Omental fat pad (tissue), 4 donors: Measurements from ENCODE around the gene SNRPA. TPM values are rescaled to one million over a fixed set of nuclear protein-coding genes. Genes with fewer than 3 reads are reported as not detected.

Experiments used
- ATAC-seq: fragments of 150-250 bp; one replicate; pipeline ENCODE4 v1.9.1; 2016; ENCODE audit warnings: mild to moderate bottlenecking, moderate library complexity; ENCODE audit not compliant: low FRiP score
- DNase-seq: peaks from one replicate; pipeline ENCODE4 v3.0.0-alpha.2; 2019; ENCODE audit warnings: low spot score
- CTCF ChIP-seq, 3 donors: fragments of 450-650 bp; IDR thresholded peaks; one replicate each; pipeline ENCODE4 v1.5.1; 2016 to 2017; ENCODE audit warnings: antibody characterized with exemption in 3 of 3, mild to moderate bottlenecking in 3 of 3, moderate library complexity in 2 of 3
- total RNA-seq, 4 donors: library from RNA; depleted of rRNA; stranded (reverse); fragments of >200 nt; gene quantifications; one replicate each; pipeline ENCODE4 v1.1.0, GENCODE V29; 2016

The SNRPA gene
- total RNA-seq, 4 donors from 2014 or later: 34.8 to 46.8 (median 41.0) TPM

- no peak for TF ChIP-seq CTCF (IDR thresholded peaks at IDR 0.05)
- ATAC-seq: peak; percentile 65
- DNase-seq: peak; percentile 100
Observed at GRCh38 chr19:40716482-40717324, 34.3 kb upstream of the SNRPA start, which contains the start of the genes COQ8B and ITPKC. COQ8B (minus strand) TSS chr19:40716886; CDS start chr19:40714632, 2,254 bp downstream. ITPKC (plus strand) TSS chr19:40717112; CDS start chr19:40717136, 24 bp downstream.

GRCh38 chr19:40717325-40717879 is 33.6 kb upstream of the SNRPA start:
- TF ChIP-seq CTCF (IDR thresholded peaks at IDR 0.05): peak in 1 of 3 donors; percentile 2
- DNase-seq (no peak), ATAC-seq (no peak)

GRCh38 chr19:40717880-40718773 is 32.9 kb upstream of the SNRPA start:
- ATAC-seq: no peak
- TF ChIP-seq CTCF (IDR thresholded peaks at IDR 0.05): no peak
- no peak for DNase-seq

- DNase-seq: no peak
- ATAC-seq: no peak
- TF ChIP-seq CTCF (IDR thresholded peaks at IDR 0.05): no peak
Observed at GRCh38 chr19:40718774-40719391, 32.1 kb upstream of the SNRPA start.

GRCh38 chr19:40719414-40719894 is 31.5 kb upstream of the SNRPA start:
- ATAC-seq (no peak), DNase-seq (no peak)
- TF ChIP-seq CTCF (IDR thresholded peaks at IDR 0.05): no peak

GRCh38 chr19:40721140-40721486 is 29.9 kb upstream of the SNRPA start:
- DNase-seq: no peak
- TF ChIP-seq CTCF (IDR thresholded peaks at IDR 0.05): no peak

More at GRCh38 chr19:40721140-40721486, 29.9 kb upstream of the SNRPA start:
- ATAC-seq: no peak
